Body of pancreas (tissue), 4 donors: ENCODE data around the gene MT3.

Experiments used
- POLR2A ChIP-seq, 3 donors: fragments of 450-650 bp; IDR thresholded peaks; one replicate each; pipeline ENCODE4 v1.6.1; 2016; ENCODE audit warnings: antibody characterized with exemption in 3 of 3, mild to moderate bottlenecking in 2 of 3
- TF ChIP-seq, protein P1 (sequence below), 7 experiments: fragments of 450-650 bp in 4 of 7; fragments of 200-600 bp in 3 of 7; sonication (generic) in 3 of 7; IDR thresholded peaks; one replicate each; pipeline ENCODE4 v1.5.1; 2016 to 2019; ENCODE audit warnings: antibody characterized with exemption in 7 of 7

- TF ChIP-seq POLR2A (IDR thresholded peaks at IDR 0.05), result no peak
- TF ChIP-seq, protein P1, sequence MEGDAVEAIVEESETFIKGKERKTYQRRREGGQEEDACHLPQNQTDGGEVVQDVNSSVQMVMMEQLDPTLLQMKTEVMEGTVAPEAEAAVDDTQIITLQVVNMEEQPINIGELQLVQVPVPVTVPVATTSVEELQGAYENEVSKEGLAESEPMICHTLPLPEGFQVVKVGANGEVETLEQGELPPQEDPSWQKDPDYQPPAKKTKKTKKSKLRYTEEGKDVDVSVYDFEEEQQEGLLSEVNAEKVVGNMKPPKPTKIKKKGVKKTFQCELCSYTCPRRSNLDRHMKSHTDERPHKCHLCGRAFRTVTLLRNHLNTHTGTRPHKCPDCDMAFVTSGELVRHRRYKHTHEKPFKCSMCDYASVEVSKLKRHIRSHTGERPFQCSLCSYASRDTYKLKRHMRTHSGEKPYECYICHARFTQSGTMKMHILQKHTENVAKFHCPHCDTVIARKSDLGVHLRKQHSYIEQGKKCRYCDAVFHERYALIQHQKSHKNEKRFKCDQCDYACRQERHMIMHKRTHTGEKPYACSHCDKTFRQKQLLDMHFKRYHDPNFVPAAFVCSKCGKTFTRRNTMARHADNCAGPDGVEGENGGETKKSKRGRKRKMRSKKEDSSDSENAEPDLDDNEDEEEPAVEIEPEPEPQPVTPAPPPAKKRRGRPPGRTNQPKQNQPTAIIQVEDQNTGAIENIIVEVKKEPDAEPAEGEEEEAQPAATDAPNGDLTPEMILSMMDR (IDR thresholded peaks at IDR 0.05), result no peak
Observed at GRCh38 chr16:56606071-56606475, 16.7 kb downstream of the MT3 start.
